Right lobe of liver (tissue), 4 donors: ENCODE measurements around the gene FAM180B.

Experiments used
- POLR2A ChIP-seq: fragments of 450-650 bp; IDR thresholded peaks from one replicate; pipeline ENCODE4 v1.6.1; 2017; ENCODE audit warnings: antibody characterized with exemption, mild to moderate bottlenecking
- TF ChIP-seq, protein P1 (sequence below), 4 donors: fragments of 200-600 bp in 3 of 4; fragments of 450-650 bp in 1 of 4; IDR thresholded peaks; one replicate each; pipeline versions ENCODE4 v1.5.1 to v1.8.0; 2016 to 2022; ENCODE audit warnings: antibody characterized with exemption in 4 of 4, mild to moderate bottlenecking in 2 of 4
- donor health status: DM: no; HTN: no; CAD: no.
- donor health status: DM: no; HTN: no; CAD: no.
- donor health status: DM: no; HTN: yes; CAD: no.

DNA sequence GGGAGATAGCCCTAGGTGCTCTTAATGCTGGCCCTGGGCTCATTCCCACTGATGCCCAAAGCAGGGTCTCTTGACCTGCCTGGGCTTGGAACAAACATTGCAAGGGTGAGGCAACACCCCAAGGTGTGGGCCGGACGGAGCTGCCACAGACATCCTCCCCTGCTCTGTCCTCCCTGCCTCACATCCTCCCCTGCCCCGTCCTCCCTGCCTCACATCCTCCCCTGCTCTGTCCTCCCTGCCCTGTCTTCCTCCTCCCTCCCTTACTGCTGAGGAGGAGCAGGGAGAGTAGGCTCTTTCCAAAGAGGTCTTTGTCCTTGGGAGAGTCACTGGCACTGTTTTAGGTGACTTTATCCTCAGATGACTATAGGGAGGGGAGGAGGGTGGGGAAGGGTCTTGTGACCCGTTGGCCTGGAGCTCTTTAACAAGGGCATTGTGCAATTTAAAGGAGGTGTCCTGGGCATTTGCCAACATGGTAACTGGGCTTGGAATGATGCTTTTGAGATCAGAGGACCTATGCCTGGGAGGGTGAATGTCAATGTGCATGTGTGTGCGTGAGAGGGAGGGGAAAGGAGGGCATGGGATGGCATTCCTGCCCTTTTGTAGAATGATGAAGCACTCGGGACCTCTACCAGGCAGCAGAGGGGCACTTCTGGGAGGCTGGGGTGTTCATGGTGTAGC, 700 bp downstream of the FAM180B start:
- TF ChIP-seq, protein P1, sequence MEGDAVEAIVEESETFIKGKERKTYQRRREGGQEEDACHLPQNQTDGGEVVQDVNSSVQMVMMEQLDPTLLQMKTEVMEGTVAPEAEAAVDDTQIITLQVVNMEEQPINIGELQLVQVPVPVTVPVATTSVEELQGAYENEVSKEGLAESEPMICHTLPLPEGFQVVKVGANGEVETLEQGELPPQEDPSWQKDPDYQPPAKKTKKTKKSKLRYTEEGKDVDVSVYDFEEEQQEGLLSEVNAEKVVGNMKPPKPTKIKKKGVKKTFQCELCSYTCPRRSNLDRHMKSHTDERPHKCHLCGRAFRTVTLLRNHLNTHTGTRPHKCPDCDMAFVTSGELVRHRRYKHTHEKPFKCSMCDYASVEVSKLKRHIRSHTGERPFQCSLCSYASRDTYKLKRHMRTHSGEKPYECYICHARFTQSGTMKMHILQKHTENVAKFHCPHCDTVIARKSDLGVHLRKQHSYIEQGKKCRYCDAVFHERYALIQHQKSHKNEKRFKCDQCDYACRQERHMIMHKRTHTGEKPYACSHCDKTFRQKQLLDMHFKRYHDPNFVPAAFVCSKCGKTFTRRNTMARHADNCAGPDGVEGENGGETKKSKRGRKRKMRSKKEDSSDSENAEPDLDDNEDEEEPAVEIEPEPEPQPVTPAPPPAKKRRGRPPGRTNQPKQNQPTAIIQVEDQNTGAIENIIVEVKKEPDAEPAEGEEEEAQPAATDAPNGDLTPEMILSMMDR (IDR thresholded peaks at IDR 0.05) = no peak
- TF ChIP-seq POLR2A = no peak
